ENCODE results near the gene HDAC8. TPM values are rescaled to one million over a fixed set of nuclear protein-coding genes. Genes with fewer than 3 reads are reported as not detected.

The HDAC8 gene
- total RNA-seq, 1 donor from 2014 or later: 29.2 TPM

DNA sequence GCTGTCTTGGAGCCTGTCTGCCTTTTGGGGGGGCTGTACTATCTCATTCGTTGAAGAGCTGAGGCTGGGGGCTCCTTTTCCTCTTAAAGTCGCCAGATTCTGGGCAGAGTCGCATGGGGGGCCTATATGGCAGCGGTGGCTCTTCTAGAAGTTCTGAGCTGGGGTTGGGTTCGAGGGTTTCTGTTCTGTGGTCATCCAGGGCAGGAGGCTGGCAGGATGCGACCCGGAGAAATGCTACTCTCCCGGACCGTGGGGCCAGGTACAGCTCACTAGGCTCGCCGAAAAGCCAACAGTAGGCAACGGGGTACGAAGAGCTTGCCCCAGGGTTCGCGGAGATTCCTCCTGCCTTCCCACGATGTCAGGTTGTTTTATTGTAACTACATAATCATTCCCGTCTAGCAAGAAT, 265.0 kb downstream of the HDAC8 start:
- Mint-ChIP-seq H3K27me3 (peaks cover 54% of the 10 kb centered on the region), H3K9me3 (no peaks in the 10 kb centered on the region), H3K36me3 (ENCODE audit: low read depth) (no peaks in the 10 kb centered on the region), H3K4me3 (peak overlapping the region; percentile 47), H3K4me1 (peaks cover 21% of the 10 kb centered on the region), H3K27ac (no peak overlapping the region)
- no peak for DNase-seq
- intact Hi-C loops (cut with micrococcal nuclease): loop anchor here (2.0 to 5.0 kb wide), 3 partner anchors 40 to 407 kb away; partner anchors contain the start of gene PHKA1

GRCh38 chrX:72306851-72307645, 265.6 kb downstream of the HDAC8 start:
- H3K36me3 Mint-ChIP-seq (ENCODE audit: low read depth): no peaks in the 10 kb centered on the region
- intact Hi-C loops (cut with micrococcal nuclease): loop anchor here (5.0 kb wide), 2 partner anchors 40 to 235 kb away; no protein-coding TSS in a partner anchor
- peak overlapping the region; percentile 76 for H3K27ac Mint-ChIP-seq
- peak overlapping the region; percentile 86 for H3K4me3 Mint-ChIP-seq
- H3K27me3 Mint-ChIP-seq: peaks cover 58% of the 10 kb centered on the region
- H3K4me1 Mint-ChIP-seq: peaks cover 21% of the 10 kb centered on the region
- peak; percentile 68 for DNase-seq
- no peaks in the 10 kb centered on the region for H3K9me3 Mint-ChIP-seq

DNA sequence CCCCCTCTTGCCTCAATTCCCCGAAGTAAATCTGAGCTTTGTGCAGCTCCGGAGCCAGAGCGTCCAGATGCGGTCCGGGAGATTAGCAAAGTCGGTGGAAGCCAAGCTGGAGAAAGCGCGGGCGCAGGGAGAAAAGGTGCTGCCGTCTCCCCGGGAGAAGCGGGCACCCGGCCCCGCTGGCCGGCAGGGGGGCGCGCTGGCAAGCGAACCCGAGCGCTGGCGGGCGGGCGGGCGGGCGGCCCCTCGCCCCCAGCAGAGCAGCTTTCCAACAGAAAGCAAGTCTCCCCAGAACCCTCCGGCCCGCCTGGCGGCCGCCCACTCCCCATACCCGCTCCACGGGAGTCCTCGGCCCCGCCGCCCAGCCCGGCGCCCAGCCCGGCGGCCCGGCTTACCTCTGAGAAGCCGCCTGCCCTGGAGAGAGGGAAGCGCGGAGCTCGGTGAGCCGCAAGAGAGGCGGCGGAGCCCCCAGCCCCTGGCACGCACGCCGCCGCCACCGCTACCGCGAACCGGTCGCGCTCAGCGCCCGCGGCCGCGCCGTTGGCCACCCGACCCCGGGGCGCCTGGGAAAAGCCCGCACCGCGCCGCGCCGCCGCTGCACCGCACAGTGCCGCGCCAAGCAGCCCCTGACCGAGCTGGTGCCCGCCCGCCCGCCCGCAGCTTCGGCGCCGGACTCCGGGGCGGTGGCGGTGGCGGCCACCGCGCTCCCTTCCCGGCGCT, 266.4 kb downstream of the HDAC8 start:
- Mint-ChIP-seq H3K4me3 (peak overlapping the region; percentile 86), H3K27ac (no peak overlapping the region), H3K36me3 (ENCODE audit: low read depth) (no peaks in the 10 kb centered on the region), H3K27me3 (peaks cover 62% of the 10 kb centered on the region), H3K4me1 (peaks cover 21% of the 10 kb centered on the region), H3K9me3 (no peaks in the 10 kb centered on the region)
- intact Hi-C loops (cut with micrococcal nuclease): loop anchor here (5.0 kb wide), 2 partner anchors 41 to 236 kb away; no protein-coding TSS in a partner anchor
- no peak for DNase-seq

DNA sequence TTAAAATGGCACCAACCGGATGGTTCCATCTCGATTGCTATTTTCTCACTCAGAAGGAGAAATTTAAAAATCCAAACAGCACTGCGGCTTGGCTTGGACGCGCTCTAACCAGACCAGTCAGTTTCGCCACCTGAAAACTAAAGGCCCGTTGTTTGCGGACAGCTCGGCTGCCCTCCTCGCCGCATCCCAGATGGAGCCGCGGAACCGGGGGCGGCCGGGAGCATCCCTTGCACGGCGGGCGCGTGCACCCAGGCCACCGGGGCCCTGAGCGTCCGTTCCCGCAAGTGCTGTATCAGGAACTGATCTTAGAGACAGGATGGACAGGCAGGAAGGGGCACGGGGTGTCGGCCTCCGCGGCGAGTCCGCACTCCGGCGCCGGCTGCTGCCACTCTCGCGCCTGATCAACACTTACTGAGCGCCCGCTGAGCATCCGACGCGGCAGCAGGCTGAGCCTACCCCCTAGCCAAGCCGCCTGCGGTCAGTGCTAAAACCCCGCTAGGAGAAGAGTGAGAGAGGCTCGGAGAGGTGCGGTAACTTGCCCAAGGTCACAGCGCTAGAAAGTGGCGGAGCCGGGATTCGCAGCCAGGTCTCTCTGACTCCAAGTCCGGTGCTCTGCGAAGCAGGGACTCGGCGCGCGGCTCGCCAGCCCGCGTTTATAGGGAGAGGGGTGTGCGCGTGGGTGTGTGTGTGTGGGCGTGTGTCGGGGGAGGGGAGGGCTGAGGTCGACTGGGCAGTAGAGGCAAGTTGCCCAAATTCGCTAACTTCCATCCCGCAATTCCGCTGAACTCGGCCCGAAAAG, 267.2 kb downstream of the HDAC8 start, which contains the start of gene CITED1:
TSS of gene CITED1 (minus strand) at position 629 of the 799 bp plus-strand sequence. CDS start 3,045 bp downstream, outside the sequence.
- Mint-ChIP-seq H3K9me3 (no peaks in the 10 kb centered on the region), H3K36me3 (ENCODE audit: low read depth) (no peaks in the 10 kb centered on the region), H3K27ac (no peak within 1 kb of the TSS), H3K4me1 (peaks cover 21% of the 10 kb centered on the region), H3K27me3 (peaks cover 66% of the 10 kb centered on the region), H3K4me3 (peak within 1 kb of the TSS; percentile 86)
- peak; percentile 59 for DNase-seq
- intact Hi-C loops (cut with micrococcal nuclease): loop anchor here (5.0 kb wide), 2 partner anchors 42 to 237 kb away; no protein-coding TSS in a partner anchor

GRCh38 chrX:72304877-72305276, 267.8 kb downstream of the HDAC8 start:
- peaks cover 68% of the 10 kb centered on the region for H3K27me3 Mint-ChIP-seq
- no peaks in the 10 kb centered on the region for H3K9me3 Mint-ChIP-seq
- no peaks in the 10 kb centered on the region for H3K36me3 Mint-ChIP-seq (ENCODE audit: low read depth)
- intact Hi-C loops (cut with micrococcal nuclease): loop anchor here (5.0 kb wide), 2 partner anchors 42 to 237 kb away; no protein-coding TSS in a partner anchor
- no peak overlapping the region for H3K27ac Mint-ChIP-seq
- H3K4me1 Mint-ChIP-seq: peaks cover 21% of the 10 kb centered on the region
- DNase-seq: no peak
- H3K4me3 Mint-ChIP-seq: peak overlapping the region; percentile 64

DNA sequence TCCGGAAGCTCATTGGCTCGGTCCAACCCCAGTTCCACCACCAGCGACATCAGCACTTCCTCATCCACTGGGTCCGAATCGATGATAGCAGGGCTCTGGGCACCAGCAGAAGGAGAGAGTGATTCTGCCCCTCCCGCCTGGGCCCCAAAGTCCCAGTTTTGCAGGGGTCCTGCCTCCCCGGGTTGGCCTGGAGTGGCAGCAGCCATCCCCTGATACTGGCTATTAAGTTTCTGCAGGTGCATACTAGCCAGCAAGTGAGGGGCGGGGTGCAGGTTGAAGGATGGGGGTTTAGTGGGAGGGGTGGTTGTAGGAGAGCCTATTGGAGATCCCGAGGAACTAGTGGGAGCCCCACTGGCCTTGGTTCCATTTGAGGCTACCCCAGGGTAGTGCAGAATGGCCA, 270.9 kb downstream of the HDAC8 start:
- Mint-ChIP-seq H3K9me3 (no peaks in the 10 kb centered on the region), H3K27me3 (peaks cover 59% of the 10 kb centered on the region), H3K36me3 (ENCODE audit: low read depth) (no peaks in the 10 kb centered on the region), H3K27ac (no peak overlapping the region), H3K4me3 (no peak overlapping the region), H3K4me1 (peaks cover 9% of the 10 kb centered on the region)
- intact Hi-C loops (cut with micrococcal nuclease): no loop called here
- DNase-seq: no peak

- peaks cover 62% of the 10 kb centered on the region for H3K27me3 Mint-ChIP-seq
- no peak for DNase-seq
- intact Hi-C loops (cut with micrococcal nuclease): no loop called here
- H3K4me1 Mint-ChIP-seq: peaks cover 6% of the 10 kb centered on the region
- no peaks in the 10 kb centered on the region for H3K9me3 Mint-ChIP-seq
- no peak overlapping the region for H3K27ac Mint-ChIP-seq
- H3K4me3 Mint-ChIP-seq: no peak overlapping the region
- no peaks in the 10 kb centered on the region for H3K36me3 Mint-ChIP-seq (ENCODE audit: low read depth)
Measured at GRCh38 chrX:72299891-72300630, 272.6 kb downstream of the HDAC8 start.

DNA sequence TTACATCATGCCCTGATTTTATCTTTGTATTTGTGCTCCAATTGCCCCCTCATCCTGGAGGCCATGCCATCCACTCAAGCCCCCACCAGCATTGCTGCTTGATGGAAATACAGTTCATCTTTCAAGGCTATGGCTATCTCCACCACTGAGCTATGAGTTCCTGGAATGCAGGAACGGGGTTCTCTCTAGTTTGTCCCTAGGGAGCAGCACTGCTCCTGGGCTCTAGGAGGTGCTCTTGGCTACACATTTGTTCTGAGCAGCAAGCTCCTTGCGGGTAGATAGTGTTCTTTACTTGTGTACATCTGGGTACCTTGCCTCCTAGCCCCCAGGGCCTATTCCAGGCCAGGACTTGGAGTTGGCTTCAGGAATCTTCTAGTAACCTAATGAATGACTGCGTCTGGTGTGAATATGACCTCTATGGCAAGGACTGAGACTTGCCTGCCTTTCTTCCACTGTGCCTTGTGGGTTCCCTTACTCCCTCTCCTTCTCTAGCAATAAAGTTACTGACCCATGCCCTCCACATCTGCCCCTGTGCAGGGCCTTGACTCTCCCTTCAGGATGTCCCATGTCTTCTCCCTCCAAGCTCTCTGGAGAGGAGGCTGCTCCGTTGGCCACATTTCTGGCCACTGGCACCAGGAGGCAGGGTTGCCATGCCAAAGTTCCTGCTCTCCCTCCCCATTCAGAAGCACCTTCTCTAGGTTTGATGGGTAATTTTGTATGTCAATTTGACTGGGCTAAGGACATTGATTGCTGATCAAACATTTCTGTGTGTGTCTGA, 274.5 kb downstream of the HDAC8 start:
- H3K36me3 Mint-ChIP-seq (ENCODE audit: low read depth): no peaks in the 10 kb centered on the region
- H3K4me1 Mint-ChIP-seq: no peaks in the 10 kb centered on the region
- H3K9me3 Mint-ChIP-seq: no peaks in the 10 kb centered on the region
- H3K27ac Mint-ChIP-seq: no peak overlapping the region
- peaks cover 47% of the 10 kb centered on the region for H3K27me3 Mint-ChIP-seq
- no peak overlapping the region for H3K4me3 Mint-ChIP-seq
- peak; percentile 58 for DNase-seq
- intact Hi-C loops (cut with micrococcal nuclease): no loop called here

GRCh38 chrX:72296991-72297390, 275.7 kb downstream of the HDAC8 start:
- no peaks in the 10 kb centered on the region for H3K4me1 Mint-ChIP-seq
- no peaks in the 10 kb centered on the region for H3K36me3 Mint-ChIP-seq (ENCODE audit: low read depth)
- no peak for DNase-seq
- no peaks in the 10 kb centered on the region for H3K9me3 Mint-ChIP-seq
- intact Hi-C loops (cut with micrococcal nuclease): no loop called here
- H3K4me3 Mint-ChIP-seq: no peak overlapping the region
- peaks cover 47% of the 10 kb centered on the region for H3K27me3 Mint-ChIP-seq
- no peak overlapping the region for H3K27ac Mint-ChIP-seq

- no peaks in the 10 kb centered on the region for H3K9me3 Mint-ChIP-seq
- no peaks in the 10 kb centered on the region for H3K36me3 Mint-ChIP-seq (ENCODE audit: low read depth)
- H3K4me1 Mint-ChIP-seq: no peaks in the 10 kb centered on the region
- intact Hi-C loops (cut with micrococcal nuclease): no loop called here
- no peak for DNase-seq
- peaks cover 43% of the 10 kb centered on the region for H3K27me3 Mint-ChIP-seq
- no peak overlapping the region for H3K27ac Mint-ChIP-seq
- no peak overlapping the region for H3K4me3 Mint-ChIP-seq
Measured at GRCh38 chrX:72295745-72296144, 276.9 kb downstream of the HDAC8 start.

- no peak overlapping the region for H3K4me3 Mint-ChIP-seq
Measured at GRCh38 chrX:72294497-72294896, 278.1 kb downstream of the HDAC8 start.

DNA sequence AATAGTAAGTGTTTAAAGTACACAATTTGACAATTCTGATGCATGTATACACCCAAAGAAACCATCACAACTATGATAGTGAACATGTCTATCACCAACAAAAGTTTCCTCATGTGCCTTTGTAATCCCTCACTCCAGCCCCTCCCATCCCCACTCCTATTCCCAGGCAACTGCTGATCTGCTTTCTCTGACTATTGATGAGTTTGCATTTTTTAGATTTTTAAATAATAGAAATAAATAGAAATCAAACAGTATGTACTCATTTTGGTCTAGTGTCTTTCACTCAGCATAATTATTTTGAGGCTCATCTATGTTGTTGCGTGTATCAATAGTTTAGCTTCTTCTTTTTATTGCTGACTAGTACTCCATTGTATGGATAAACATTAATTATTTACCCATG, 290.3 kb downstream of the HDAC8 start:
- intact Hi-C loops (cut with micrococcal nuclease): no loop called here
- Mint-ChIP-seq H3K9me3 (no peaks in the 10 kb centered on the region), H3K4me1 (peaks cover 2% of the 10 kb centered on the region), H3K27ac (no peak overlapping the region), H3K27me3 (peaks cover 14% of the 10 kb centered on the region), H3K4me3 (no peak overlapping the region), H3K36me3 (ENCODE audit: low read depth) (no peaks in the 10 kb centered on the region)
- no peak for DNase-seq

More at GRCh38 chrX:72294497-72294896, 278.1 kb downstream of the HDAC8 start:
- intact Hi-C loops (cut with micrococcal nuclease): no loop called here
- H3K4me1 Mint-ChIP-seq: no peaks in the 10 kb centered on the region
- peaks cover 41% of the 10 kb centered on the region for H3K27me3 Mint-ChIP-seq
- no peak for DNase-seq
- H3K27ac Mint-ChIP-seq: no peak overlapping the region
- no peaks in the 10 kb centered on the region for H3K9me3 Mint-ChIP-seq
- no peaks in the 10 kb centered on the region for H3K36me3 Mint-ChIP-seq (ENCODE audit: low read depth)

Measured in activated CD4-positive, alpha-beta T cell treated with anti-CD3 and anti-CD28 coated beads, Interleukin-2, amount 10 ng/mL, durations not matched to agents 24 days and 14 days (primary cell).